ENCODE data around the gene CHKB.
"Not testable (repeated sequence)": the region's sequence is repeated elsewhere in the genome, so short reads cannot be mapped to it uniquely, and the experiment has no call there.

Gene CHKB

GRCh38 chr22:50612528-50613221 is 30.0 kb upstream of the CHKB start:
- no peak for DNase-seq (ENCODE audit: low read depth)

DNA sequence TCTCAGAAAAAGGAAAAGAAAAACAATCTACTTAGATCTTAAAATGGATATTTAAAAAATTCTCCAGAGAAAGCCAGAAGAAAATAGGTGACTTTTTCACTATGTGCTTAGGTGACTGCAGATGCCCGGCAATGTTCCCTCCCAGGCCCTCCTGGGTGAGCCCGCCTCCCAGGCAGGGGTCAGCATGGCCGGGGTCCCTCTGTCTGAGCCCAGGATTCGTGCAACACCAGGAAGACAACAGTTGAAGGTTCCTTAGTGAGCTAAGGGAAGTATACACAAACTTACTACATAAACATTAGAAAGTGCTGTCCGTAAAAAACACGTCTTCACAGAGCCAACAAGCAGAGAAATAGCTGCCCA is 29.5 kb upstream of the CHKB start:
- DNase-seq (ENCODE audit: low read depth) = no peak

GRCh38 chr22:50611341-50612060 is 28.9 kb upstream of the CHKB start:
- no peak for DNase-seq (ENCODE audit: low read depth)

- no peak for DNase-seq (ENCODE audit: low read depth)
Measured at GRCh38 chr22:50610581-50610980, 27.9 kb upstream of the CHKB start.

- no peak for DNase-seq (ENCODE audit: low read depth)
Measured at GRCh38 chr22:50610041-50610451, 27.4 kb upstream of the CHKB start.

DNA sequence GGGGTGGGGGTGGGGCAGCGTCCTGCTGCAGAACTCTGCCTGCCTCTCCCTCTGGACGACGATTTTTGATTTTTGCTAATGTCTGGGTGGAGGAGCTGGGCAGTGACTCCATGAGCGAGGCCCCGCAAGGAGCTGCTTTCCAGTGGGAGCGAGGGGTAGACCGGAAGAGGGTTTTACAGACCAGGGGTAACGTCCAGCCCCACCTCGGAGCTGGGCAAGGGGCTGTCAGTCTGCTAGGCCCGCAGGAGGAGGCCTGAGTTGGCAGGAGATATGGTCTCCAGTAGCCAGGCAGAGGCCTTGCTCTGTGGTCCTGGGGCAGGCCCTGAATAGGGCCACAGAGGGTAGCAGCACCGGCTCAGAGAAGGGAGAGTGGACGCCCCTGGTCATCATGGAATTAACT is 26.9 kb upstream of the CHKB start:
- DNase-seq (ENCODE audit: low read depth) = no peak

DNA sequence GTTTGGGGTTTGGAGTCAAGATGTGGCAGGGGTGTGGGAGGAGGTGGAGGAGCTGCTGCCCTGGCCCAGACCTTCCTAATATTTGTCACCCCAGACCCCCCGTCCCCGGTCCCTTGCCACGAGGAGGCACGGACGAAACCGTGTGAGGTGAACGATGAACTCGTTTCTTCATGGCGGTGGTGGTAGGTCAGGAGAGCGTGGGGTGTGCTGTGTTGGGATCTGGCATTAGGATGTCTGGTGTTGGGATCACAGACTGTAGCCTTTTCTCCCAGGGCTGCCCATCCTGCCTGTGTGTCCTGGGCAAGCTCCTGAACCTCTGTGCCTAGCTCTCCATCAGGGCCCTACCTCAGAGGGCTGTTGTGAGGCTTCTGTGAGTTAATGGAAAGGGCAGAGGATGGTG is 26.3 kb upstream of the CHKB start:
- DNase-seq (ENCODE audit: low read depth) = no peak

- not testable (repeated sequence) for DNase-seq (ENCODE audit: low read depth)
Measured at GRCh38 chr22:50608058-50608840, 25.6 kb upstream of the CHKB start.

DNA sequence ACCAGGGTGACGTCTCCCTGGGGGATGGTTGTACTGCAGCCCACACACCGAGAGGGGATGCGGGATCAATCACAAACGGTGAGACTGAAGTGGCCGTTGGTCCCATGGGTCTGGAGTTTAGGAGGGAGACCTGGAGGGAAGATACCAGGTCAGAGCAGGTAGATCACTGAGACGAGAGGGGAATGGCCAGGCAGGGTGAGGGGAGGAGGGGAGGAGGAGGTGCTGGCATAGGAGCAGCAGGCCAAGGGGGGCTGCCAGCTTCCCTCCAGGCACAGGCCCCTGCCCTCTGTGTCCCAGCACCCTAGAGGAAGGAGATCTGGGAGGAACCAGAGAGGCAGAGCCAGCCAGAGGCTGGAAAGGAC is 25.0 kb upstream of the CHKB start:
- DNase-seq (ENCODE audit: low read depth) = no peak

DNA sequence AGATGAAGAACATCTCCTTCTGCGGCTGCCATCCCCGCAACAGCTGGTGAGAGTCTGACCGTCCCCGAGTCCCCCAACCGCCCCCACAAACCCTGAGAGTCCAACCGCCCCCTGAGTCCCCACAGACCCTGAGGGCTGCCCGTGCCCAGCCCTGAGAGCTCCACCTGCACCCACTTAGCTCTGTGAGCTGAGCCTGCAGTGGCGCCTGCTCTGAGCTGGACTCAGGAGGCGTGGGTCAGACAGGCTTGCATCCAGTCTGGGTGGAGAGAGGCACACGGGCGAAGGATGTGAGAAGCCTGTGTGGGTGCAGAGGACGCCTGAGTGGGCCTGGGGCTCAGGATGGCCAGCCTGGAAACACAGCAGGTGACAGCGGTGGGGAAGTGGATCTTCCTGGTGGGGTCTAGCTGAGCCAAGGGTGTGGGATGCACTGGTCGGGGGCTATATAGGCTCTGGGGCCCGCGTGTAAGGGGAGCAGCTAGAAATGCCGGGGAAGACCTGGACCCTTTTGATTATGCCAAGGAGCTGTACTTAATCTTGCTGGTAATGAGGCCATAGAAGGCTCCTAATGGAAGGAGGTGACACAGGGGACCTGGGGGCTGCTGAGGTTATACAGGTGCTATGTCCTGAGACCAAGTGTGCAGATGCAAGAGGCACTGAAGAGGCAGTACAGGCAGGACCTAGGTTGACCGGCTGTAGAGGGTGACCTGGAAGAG is 24.5 kb upstream of the CHKB start:
- no peak for DNase-seq (ENCODE audit: low read depth)

- no peak for DNase-seq (ENCODE audit: low read depth)
Measured at GRCh38 chr22:50606165-50606945, 23.7 kb upstream of the CHKB start.

GRCh38 chr22:50605613-50606074 is 23.0 kb upstream of the CHKB start:
- DNase-seq (ENCODE audit: low read depth) = no peak

DNA sequence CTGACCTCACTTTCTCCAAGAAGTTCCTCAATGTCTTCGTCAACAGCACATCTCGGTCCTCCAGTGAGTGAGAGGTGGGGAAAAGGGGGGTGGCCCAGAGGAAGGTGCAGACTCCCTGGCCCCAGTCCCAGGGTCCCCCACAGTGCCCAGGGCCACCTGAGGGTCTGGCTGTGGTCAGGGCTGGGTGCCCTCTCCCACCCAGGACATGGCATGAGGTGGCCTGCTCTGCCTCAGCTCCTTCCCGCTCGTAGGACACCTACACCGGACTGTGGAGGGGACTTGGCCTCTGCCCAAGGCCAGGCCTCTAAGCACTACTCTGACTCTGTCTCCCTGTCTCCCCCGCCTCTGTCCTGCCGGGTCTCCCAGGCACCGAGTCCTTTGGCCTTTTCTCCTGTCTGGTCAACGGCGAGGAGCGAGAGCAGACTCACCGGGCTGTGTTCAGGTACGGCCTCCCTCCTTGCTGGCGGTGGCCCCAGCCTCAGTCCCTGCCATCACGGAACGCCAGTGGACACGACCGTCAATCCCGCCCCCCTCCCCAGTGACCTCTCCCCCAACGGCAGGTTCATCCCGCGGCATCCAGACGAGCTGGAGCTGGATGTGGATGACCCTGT is 22.5 kb upstream of the CHKB start:
- no peak for DNase-seq (ENCODE audit: low read depth)

GRCh38 chr22:50604256-50605001 is 21.8 kb upstream of the CHKB start:
- DNase-seq (ENCODE audit: low read depth) = no peak

- DNase-seq (ENCODE audit: low read depth) = no peak
Measured at GRCh38 chr22:50603511-50604255, 21.0 kb upstream of the CHKB start.

GRCh38 chr22:50602338-50602700 is 19.7 kb upstream of the CHKB start:
- DNase-seq (ENCODE audit: low read depth) = no peak

- DNase-seq (ENCODE audit: low read depth) = no peak
Measured at GRCh38 chr22:50601669-50602337, 19.2 kb upstream of the CHKB start.

GRCh38 chr22:50600967-50601668 is 18.5 kb upstream of the CHKB start:
- no peak for DNase-seq (ENCODE audit: low read depth)

DNA sequence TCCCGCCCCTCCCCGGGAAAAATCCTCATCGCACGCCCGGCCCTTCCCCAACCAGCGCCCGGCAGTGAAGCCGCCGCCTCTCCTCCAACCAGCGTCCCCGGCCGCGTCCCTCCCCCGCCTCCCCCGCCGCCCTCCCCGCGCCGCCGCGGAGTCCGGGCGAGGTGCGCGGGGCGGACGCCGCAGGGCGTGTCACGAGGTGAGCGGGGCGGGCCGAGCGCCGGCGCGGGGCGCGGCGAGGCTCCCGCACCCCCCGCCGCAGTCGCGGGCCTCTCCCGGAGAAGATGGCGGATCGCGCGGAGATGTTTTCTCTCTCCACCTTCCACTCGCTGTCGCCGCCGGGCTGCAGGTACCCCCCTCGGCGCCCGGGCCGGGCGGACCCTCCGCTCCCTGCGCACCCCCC is 17.9 kb upstream of the CHKB start, which contains the start of gene MAPK8IP2:
Gene MAPK8IP2, plus strand, starts transcription at position 256 of the 400 bp plus-strand sequence. Its CDS starts 26 bp downstream, at position 282.
- DNase-seq (ENCODE audit: low read depth) = no peak
